Endothelial cell of umbilical vein (primary cell): ENCODE measurements around the gene TREML2. TPM values are rescaled to one million over a fixed set of nuclear protein-coding genes. Genes with fewer than 3 reads are reported as not detected.

ENCODE experiments used
- BruUV-seq: library from RNA; stranded (reverse); fragments of 400-500 nt; replicated peaks from 2 replicates; lab custom pipeline; 2021; lab: Mats Ljungman, UMichigan
- CTCF ChIA-PET: fragments of 300-600, 350-600 bp; sonication (Branson Sonifier 250); formaldehyde crosslinking; loops from one replicate; lab custom pipeline; 2021; ENCODE audit warnings: antibody characterized with exemption, inconsistent platforms; lab: Charles Lee
- POLR2A ChIA-PET: fragments of 300-600, 350-600 bp; sonication (Branson Sonifier 250); formaldehyde crosslinking; loops from one replicate; lab custom pipeline; 2021; ENCODE audit warnings: antibody characterized with exemption, inconsistent platforms; lab: Charles Lee
- DNase-seq: peaks from one replicate; pipeline ENCODE4 v3.0.0-alpha.2; 2011; ENCODE audit warnings: low read depth, low spot score
- FAIRE-seq: peaks from 2 replicates; lab custom pipeline; 2011; peaks lifted over from hg19 to GRCh38; lab: Jason Lieb, UNC
- H2AFZ ChIP-seq: 2 replicates; pipeline ENCODE4 v1.6.0; 2012; ENCODE audit warnings: low read depth, low read length, control low read depth, inconsistent platforms
- H3K27ac ChIP-seq: 2 replicates; pipeline ENCODE4 v1.5.1; 2011; ENCODE audit warnings: low read depth, mild to moderate bottlenecking, control low read depth, low read length, moderate library complexity; ENCODE audit not compliant: insufficient read depth
- H3K27me3 ChIP-seq, 2 experiments: 2 replicates each; pipeline versions ENCODE4 v1.6.0 to v1.6.1; 2011; ENCODE audit warnings: low read length in 2 of 2, mixed read lengths in 1 of 2; ENCODE audit not compliant: control insufficient read depth in 2 of 2, insufficient read depth in 2 of 2
- H3K36me3 ChIP-seq, 2 experiments: 2 replicates in 1 of 2; 3 replicates in 1 of 2; pipeline ENCODE4 v1.5.1; 2011; ENCODE audit warnings: low read length in 2 of 2, mild to moderate bottlenecking in 1 of 2, moderate library complexity in 1 of 2; ENCODE audit not compliant: control insufficient read depth in 2 of 2, insufficient read depth in 2 of 2; ENCODE audit errors: extremely low read depth in 1 of 2
- H3K4me1 ChIP-seq: 3 replicates; pipeline ENCODE4 v1.5.1; 2011; ENCODE audit warnings: mild to moderate bottlenecking, low read length; ENCODE audit not compliant: control insufficient read depth, insufficient read depth; ENCODE audit errors: extremely low read depth
- H3K4me2 ChIP-seq: 2 replicates; pipeline ENCODE4 v1.6.1; 2011; ENCODE audit warnings: low read length, control low read depth, mixed read lengths; ENCODE audit not compliant: insufficient read depth
- H3K4me3 ChIP-seq, 3 experiments: fragments of 200-600 bp in 1 of 3; sonication (generic), shearing (Covaris generic) in 1 of 3; replicated peaks in 1 of 3; 2 replicates each; pipeline ENCODE4 v1.5.1; 2011 to 2016; ENCODE audit warnings: control low read depth in 3 of 3, low read length in 3 of 3, mild to moderate bottlenecking in 2 of 3, inconsistent platforms in 1 of 3, low read depth in 1 of 3, moderate library complexity in 1 of 3; ENCODE audit not compliant: insufficient read depth in 1 of 3
- H3K79me2 ChIP-seq: 2 replicates; pipeline ENCODE4 v1.6.0; 2012; ENCODE audit warnings: low read length, inconsistent platforms; ENCODE audit not compliant: control insufficient read depth, insufficient read depth
- H3K9ac ChIP-seq: replicated peaks from 2 replicates; pipeline ENCODE3; 2011; ENCODE audit warnings: low read length, control low read depth; ENCODE audit not compliant: insufficient read depth; ENCODE audit errors: extremely low read depth
- H3K9me1 ChIP-seq: replicated peaks from 3 replicates; pipeline ENCODE4 v1.6.0; 2011; ENCODE audit warnings: mild to moderate bottlenecking, low read length; ENCODE audit not compliant: control insufficient read depth, insufficient read depth; ENCODE audit errors: extremely low read depth
- H3K9me3 ChIP-seq: replicated peaks from 2 replicates; pipeline ENCODE4 v1.5.1; 2012; ENCODE audit warnings: low read length, inconsistent platforms; ENCODE audit not compliant: control insufficient read depth, insufficient read depth
- H4K20me1 ChIP-seq: replicated peaks from 2 replicates; pipeline ENCODE3; 2011; ENCODE audit warnings: mild to moderate bottlenecking, low read length; ENCODE audit not compliant: control insufficient read depth, insufficient read depth; ENCODE audit errors: extremely low read depth
- EZH2 ChIP-seq: IDR thresholded peaks from 2 replicates; pipeline ENCODE4 v1.6.1; 2012; ENCODE audit warnings: borderline replicate concordance, low read depth, mild to moderate bottlenecking, moderate library complexity, low read length, inconsistent platforms; ENCODE audit not compliant: severe bottlenecking
- FOS ChIP-seq: IDR thresholded peaks from 2 replicates; pipeline ENCODE4 v1.6.1; 2011; ENCODE audit warnings: mild to moderate bottlenecking, low read length, moderate library complexity, borderline replicate concordance; ENCODE audit not compliant: insufficient read depth
- GATA2 ChIP-seq: IDR thresholded peaks from 2 replicates; pipeline ENCODE4 v1.7.0; 2011; ENCODE audit warnings: low read depth, mild to moderate bottlenecking, moderate library complexity, mixed read lengths, low read length; ENCODE audit not compliant: insufficient read length, insufficient read depth
- JUN ChIP-seq: IDR thresholded peaks from 2 replicates; pipeline ENCODE4 v1.6.1; 2011; ENCODE audit warnings: borderline replicate concordance, low read depth; ENCODE audit not compliant: insufficient read length, insufficient read depth
- MYC ChIP-seq: IDR thresholded peaks from one replicate; pipeline ENCODE4 v1.6.1; 2011; ENCODE audit warnings: mild to moderate bottlenecking, low read depth, low read length
- POLR2A ChIP-seq: IDR thresholded peaks from 2 replicates; pipeline ENCODE4 v1.6.1; 2012; ENCODE audit warnings: low read depth, mild to moderate bottlenecking, control low read depth, low read length
- POLR2AphosphoS5 ChIP-seq: IDR thresholded peaks from 2 replicates; pipeline ENCODE4 v1.6.1; 2012; ENCODE audit warnings: low read depth, mild to moderate bottlenecking, control low read depth, low read length, moderate library complexity; ENCODE audit not compliant: insufficient read depth
- dilution Hi-C: fragments of 300-500 bp; cut with MboI; formaldehyde crosslinking; loops from one replicate; pipeline ENCODE4 v1.15.0; 2019; ENCODE audit warnings: low sequenced_read_pairs; ENCODE audit not compliant: extremely low pct_ligation_motif_present
- intact Hi-C: fragments of 100-400 bp; cut with micrococcal nuclease; formaldehyde crosslinking; loops from one replicate; pipeline ENCODE4 v1.10.0; 2022
- polyA plus RNA-seq, 4 experiments: library from polyadenylated mRNA; depleted of rRNA in 3 of 4; stranded (reverse) in 3 of 4; unstranded in 1 of 4; fragments of >200 nt; gene quantifications; 2 replicates each; pipeline versions ENCODE4 v1.2.1 to v1.2.3, GENCODE V29; 2011 to 2012; ENCODE audit warnings: missing spikeins in 1 of 4
- total RNA-seq: library from RNA; stranded (reverse); gene quantifications from 2 replicates; pipeline ENCODE4 v1.2.3, GENCODE V29; 2021
- TF ChIP-seq, protein P1 (sequence below), 2 donors: IDR thresholded peaks; 1 replicate in 1 of 2; 2 replicates in 1 of 2; pipeline ENCODE4 v1.5.1; 2011; ENCODE audit warnings: low read length in 2 of 2, mild to moderate bottlenecking in 2 of 2, moderate library complexity in 2 of 2, control low read depth in 1 of 2, inconsistent platforms in 1 of 2, low read depth in 1 of 2; ENCODE audit not compliant: insufficient read depth in 1 of 2; ENCODE audit errors: extremely low read depth in 1 of 2
- TF ChIP-seq, protein P2 (sequence below): IDR thresholded peaks from 2 replicates; pipeline ENCODE4 v1.6.1; 2011; ENCODE audit not compliant: insufficient read depth, insufficient read length

Gene TREML2
- total and polyA plus RNA-seq, 2 donors (not counting 3 experiments of a cell fraction or from before 2014, with no cell fraction given), result not detected

GRCh38 chr6:41228096-41228495 is 27.1 kb upstream of the TREML2 start, which contains the start of gene TREML4:
Gene TREML4 (plus strand): TSS chr6:41228349. CDS start chr6:41228428, 79 bp downstream.
- H3K36me3 ChIP-seq, result no peaks in the 10 kb centered on the region
- POLR2A ChIA-PET, result no interaction called here
- dilution Hi-C loops (no loop called here), intact Hi-C loops (no loop called here)
- no peak within 1 kb of the TSS for H2AFZ ChIP-seq
- no peak within 1 kb of the TSS for H3K9ac ChIP-seq
- H3K4me2 ChIP-seq, result no peak within 1 kb of the TSS
- no peaks in the 10 kb centered on the region for H3K9me1 ChIP-seq
- peaks cover 0 to 5% of the 10 kb centered on the region in 2 experiments for H3K27me3 ChIP-seq
- H3K4me1 ChIP-seq, result no peaks in the 10 kb centered on the region
- H4K20me1 ChIP-seq, result no peaks in the 10 kb centered on the region
- no peaks in the 10 kb centered on the region for H3K9me3 ChIP-seq
- BruUV-seq, result no TSS peak
- no peaks in the 10 kb centered on the region for H3K79me2 ChIP-seq
- no peak within 1 kb of the TSS for H3K4me3 ChIP-seq
- no peak for DNase-seq
- TF ChIP-seq POLR2AphosphoS5, result no peak
- TF ChIP-seq, protein P1, sequence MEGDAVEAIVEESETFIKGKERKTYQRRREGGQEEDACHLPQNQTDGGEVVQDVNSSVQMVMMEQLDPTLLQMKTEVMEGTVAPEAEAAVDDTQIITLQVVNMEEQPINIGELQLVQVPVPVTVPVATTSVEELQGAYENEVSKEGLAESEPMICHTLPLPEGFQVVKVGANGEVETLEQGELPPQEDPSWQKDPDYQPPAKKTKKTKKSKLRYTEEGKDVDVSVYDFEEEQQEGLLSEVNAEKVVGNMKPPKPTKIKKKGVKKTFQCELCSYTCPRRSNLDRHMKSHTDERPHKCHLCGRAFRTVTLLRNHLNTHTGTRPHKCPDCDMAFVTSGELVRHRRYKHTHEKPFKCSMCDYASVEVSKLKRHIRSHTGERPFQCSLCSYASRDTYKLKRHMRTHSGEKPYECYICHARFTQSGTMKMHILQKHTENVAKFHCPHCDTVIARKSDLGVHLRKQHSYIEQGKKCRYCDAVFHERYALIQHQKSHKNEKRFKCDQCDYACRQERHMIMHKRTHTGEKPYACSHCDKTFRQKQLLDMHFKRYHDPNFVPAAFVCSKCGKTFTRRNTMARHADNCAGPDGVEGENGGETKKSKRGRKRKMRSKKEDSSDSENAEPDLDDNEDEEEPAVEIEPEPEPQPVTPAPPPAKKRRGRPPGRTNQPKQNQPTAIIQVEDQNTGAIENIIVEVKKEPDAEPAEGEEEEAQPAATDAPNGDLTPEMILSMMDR (IDR thresholded peaks at IDR 0.05; ENCODE audit: extremely low read depth in 1 of 2, insufficient read depth in 1 of 2, low read depth in 1 of 2, low read length in 2 of 2), result no peak
- no peak for TF ChIP-seq MYC
- TF ChIP-seq EZH2, result no peak
- no peak for TF ChIP-seq JUN
- no peak for TF ChIP-seq GATA2
- TF ChIP-seq, protein P2, sequence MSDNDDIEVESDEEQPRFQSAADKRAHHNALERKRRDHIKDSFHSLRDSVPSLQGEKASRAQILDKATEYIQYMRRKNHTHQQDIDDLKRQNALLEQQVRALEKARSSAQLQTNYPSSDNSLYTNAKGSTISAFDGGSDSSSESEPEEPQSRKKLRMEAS, result no peak
- no peak for TF ChIP-seq POLR2A
- no peak for TF ChIP-seq FOS
- H3K27ac ChIP-seq, result no peak within 1 kb of the TSS
- CTCF ChIA-PET, result no interaction called here
- no peak for FAIRE-seq
